ENCODE measurements around the gene CYBRD1. TPM values are rescaled to one million over a fixed set of nuclear protein-coding genes. Genes with fewer than 3 reads are reported as not detected.

CYBRD1 gene, protein sequence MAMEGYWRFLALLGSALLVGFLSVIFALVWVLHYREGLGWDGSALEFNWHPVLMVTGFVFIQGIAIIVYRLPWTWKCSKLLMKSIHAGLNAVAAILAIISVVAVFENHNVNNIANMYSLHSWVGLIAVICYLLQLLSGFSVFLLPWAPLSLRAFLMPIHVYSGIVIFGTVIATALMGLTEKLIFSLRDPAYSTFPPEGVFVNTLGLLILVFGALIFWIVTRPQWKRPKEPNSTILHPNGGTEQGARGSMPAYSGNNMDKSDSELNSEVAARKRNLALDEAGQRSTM
- 100 to 1,000 TPM in 3 of 4 donors, 10 to 100 TPM in 1; 99.4 to 218 (median 157) TPM for total RNA-seq

- 1% methylated on average over 17 of the region's 45 CpGs for whole genome bisulfite sequencing
- TF ChIP-seq, protein P1, sequence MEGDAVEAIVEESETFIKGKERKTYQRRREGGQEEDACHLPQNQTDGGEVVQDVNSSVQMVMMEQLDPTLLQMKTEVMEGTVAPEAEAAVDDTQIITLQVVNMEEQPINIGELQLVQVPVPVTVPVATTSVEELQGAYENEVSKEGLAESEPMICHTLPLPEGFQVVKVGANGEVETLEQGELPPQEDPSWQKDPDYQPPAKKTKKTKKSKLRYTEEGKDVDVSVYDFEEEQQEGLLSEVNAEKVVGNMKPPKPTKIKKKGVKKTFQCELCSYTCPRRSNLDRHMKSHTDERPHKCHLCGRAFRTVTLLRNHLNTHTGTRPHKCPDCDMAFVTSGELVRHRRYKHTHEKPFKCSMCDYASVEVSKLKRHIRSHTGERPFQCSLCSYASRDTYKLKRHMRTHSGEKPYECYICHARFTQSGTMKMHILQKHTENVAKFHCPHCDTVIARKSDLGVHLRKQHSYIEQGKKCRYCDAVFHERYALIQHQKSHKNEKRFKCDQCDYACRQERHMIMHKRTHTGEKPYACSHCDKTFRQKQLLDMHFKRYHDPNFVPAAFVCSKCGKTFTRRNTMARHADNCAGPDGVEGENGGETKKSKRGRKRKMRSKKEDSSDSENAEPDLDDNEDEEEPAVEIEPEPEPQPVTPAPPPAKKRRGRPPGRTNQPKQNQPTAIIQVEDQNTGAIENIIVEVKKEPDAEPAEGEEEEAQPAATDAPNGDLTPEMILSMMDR (IDR thresholded peaks at IDR 0.05), result no peak
- TF ChIP-seq POLR2A (IDR thresholded peaks at IDR 0.05), result peak in 1 of 2 donors; percentile 60
- peak in 1 of 3 donors; percentile 49 for TF ChIP-seq POLR2AphosphoS5 (IDR thresholded peaks at IDR 0.05)
- DNase-seq (ENCODE audit: low spot score in 2 of 2), result peak; percentile 94 to 95
- Histone ChIP-seq H3K36me3 (no peaks in the 10 kb centered on the region), H3K9me3 (no peaks in the 10 kb centered on the region), H3K27ac (peak within 1 kb of the TSS; percentile 95), H3K27me3 (no peaks in the 10 kb centered on the region), H3K4me1 (peaks cover 30% of the 10 kb centered on the region), H3K4me3 (peak within 1 kb of the TSS; percentile 73)
Observed at GRCh38 chr2:171522052-171522787, at the start of gene CYBRD1. CYBRD1 (plus strand) TSS chr2:171522474; CDS start chr2:171522546, 72 bp downstream.

DNA sequence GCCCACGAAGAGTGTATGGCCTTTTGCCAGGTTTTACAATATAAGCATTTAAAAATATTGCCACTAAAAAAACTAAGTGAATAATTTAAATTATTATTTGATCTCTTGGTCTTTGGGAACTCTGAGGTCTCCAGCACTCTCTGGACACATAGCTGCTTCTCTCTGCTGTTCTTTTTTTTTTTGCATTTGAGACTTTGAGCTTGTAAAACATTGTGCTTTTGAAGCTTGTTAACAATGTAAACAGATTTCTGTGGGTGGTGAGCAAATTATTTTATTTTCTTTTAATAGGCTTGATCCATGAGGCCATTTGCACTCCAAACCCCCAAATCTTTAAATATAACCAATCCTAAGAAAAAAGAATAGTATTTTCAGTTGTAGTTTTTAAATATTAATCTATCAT is 46.3 kb upstream of the CYBRD1 start:
- Histone ChIP-seq H3K4me1 (no peaks in the 10 kb centered on the region), H3K27me3 (no peaks in the 10 kb centered on the region), H3K36me3 (peaks cover 53% of the 10 kb centered on the region), H3K27ac (no peak overlapping the region), H3K4me3 (no peak overlapping the region), H3K9me3 (no peaks in the 10 kb centered on the region)
- 75% methylated on average over 1 of the region's 1 CpG for WGBS
- TF ChIP-seq POLR2AphosphoS5 (IDR thresholded peaks at IDR 0.05) (no peak), EP300 (IDR thresholded peaks at IDR 0.05) (no peak), POLR2A (IDR thresholded peaks at IDR 0.05) (no peak)
- TF ChIP-seq, protein P1 (IDR thresholded peaks at IDR 0.05), result no peak
- no peak for DNase-seq (ENCODE audit: low spot score in 2 of 2)

GRCh38 chr2:171478345-171478744 is 43.9 kb upstream of the CYBRD1 start:
- TF ChIP-seq, protein P1 (IDR thresholded peaks at IDR 0.05), result no peak
- TF ChIP-seq POLR2A (IDR thresholded peaks at IDR 0.05) (no peak), POLR2AphosphoS5 (IDR thresholded peaks at IDR 0.05) (no peak), EP300 (IDR thresholded peaks at IDR 0.05) (no peak)
- Histone ChIP-seq H3K27ac (no peak overlapping the region), H3K27me3 (no peaks in the 10 kb centered on the region), H3K9me3 (no peaks in the 10 kb centered on the region), H3K4me3 (no peak overlapping the region), H3K4me1 (no peaks in the 10 kb centered on the region), H3K36me3 (peaks cover 45% of the 10 kb centered on the region)
- no peak for DNase-seq (ENCODE audit: low spot score in 2 of 2)
- 81% methylated on average over 1 of the region's 1 CpG for WGBS

DNA sequence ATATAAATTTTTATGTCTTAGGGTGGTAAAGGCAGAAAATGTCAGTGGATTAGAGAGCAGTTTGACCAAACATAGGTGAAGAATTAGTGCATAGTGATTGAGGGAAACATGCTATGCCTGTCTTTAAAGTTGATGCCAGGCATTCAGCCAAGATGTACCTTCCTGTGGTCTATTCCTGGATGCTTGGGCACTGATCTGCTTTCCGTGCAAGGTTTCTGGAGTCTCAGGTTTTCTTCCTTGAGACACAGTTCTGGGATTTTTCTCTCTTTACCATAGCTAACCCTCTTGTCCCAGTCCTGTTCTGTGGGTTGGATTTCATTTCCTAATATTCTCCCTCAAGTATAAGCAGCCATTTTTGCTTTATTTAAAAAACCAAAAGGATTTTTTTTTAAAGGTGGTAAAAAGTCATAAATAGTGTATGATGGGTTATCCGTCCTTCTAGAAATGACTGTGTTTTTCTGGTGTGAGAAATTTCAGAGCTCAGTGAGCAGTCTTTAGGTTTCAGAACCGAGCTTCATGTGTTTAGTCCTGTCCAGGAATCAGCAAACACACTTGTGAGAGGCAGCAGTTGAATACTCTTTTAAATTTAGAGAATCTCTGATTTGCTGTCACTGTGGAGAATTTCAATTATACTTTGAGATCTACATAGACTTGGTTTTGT is 43.0 kb upstream of the CYBRD1 start:
- Histone ChIP-seq H3K36me3 (peaks cover 42% of the 10 kb centered on the region), H3K4me3 (no peak overlapping the region), H3K4me1 (no peaks in the 10 kb centered on the region), H3K27ac (no peak overlapping the region), H3K9me3 (no peaks in the 10 kb centered on the region), H3K27me3 (no peaks in the 10 kb centered on the region)
- TF ChIP-seq EP300 (IDR thresholded peaks at IDR 0.05) (no peak), POLR2AphosphoS5 (IDR thresholded peaks at IDR 0.05) (no peak), POLR2A (IDR thresholded peaks at IDR 0.05) (no peak)
- TF ChIP-seq, protein P1 (IDR thresholded peaks at IDR 0.05), result no peak
- no peak for DNase-seq (ENCODE audit: low spot score in 2 of 2)
- 80% methylated on average over 3 of the region's 3 CpGs for WGBS

DNA sequence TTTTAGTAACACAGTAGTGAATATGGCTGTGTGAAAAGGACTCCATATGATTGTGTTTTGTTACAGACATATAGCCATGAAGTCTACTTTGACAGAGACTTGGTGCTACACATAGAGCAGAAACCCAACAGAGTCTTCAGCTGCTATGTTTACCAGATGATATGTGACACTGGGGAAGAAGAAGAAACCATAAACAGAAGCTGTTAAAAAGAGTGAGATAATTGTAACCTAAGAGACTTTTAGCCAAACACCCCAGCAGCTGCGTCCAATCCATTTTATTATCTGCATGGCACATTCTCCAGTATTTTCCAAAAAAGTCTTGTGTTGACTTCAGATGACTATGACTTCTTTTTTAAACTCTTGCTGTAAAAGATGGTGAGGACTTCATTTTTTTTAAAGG is 41.4 kb upstream of the CYBRD1 start:
- TF ChIP-seq, protein P1 (IDR thresholded peaks at IDR 0.05), result no peak
- TF ChIP-seq POLR2A (IDR thresholded peaks at IDR 0.05) (no peak), EP300 (IDR thresholded peaks at IDR 0.05) (no peak), POLR2AphosphoS5 (IDR thresholded peaks at IDR 0.05) (no peak)
- no peaks in the 10 kb centered on the region for H3K27me3 ChIP-seq
- whole genome bisulfite sequencing, result 91% methylated on average over 1 of the region's 1 CpG
- H3K36me3 ChIP-seq, result peaks cover 31% of the 10 kb centered on the region
- no peak for DNase-seq (ENCODE audit: low spot score in 2 of 2)
- no peak overlapping the region for H3K4me3 ChIP-seq
- H3K9me3 ChIP-seq, result no peaks in the 10 kb centered on the region
- no peak overlapping the region for H3K27ac ChIP-seq
- H3K4me1 ChIP-seq, result no peaks in the 10 kb centered on the region
